ENCODE results near the gene PTCH1.

The PTCH1 gene

GRCh38 chr9:95462249-95463147, 54.3 kb downstream of the PTCH1 start:
- peak; percentile 7 for DNase-seq

GRCh38 chr9:95461448-95462248, 55.1 kb downstream of the PTCH1 start:
- DNase-seq: no peak

- no peak for DNase-seq
These were observed 56.1 kb downstream of the PTCH1 start for GRCh38 chr9:95460518-95461164.

- no peak for DNase-seq
These were observed 56.8 kb downstream of the PTCH1 start for GRCh38 chr9:95459851-95460517.

- DNase-seq: no peak
These were observed 57.6 kb downstream of the PTCH1 start for GRCh38 chr9:95459178-95459577.

- no peak for DNase-seq
These were observed 58.1 kb downstream of the PTCH1 start for GRCh38 chr9:95458666-95459065.

GRCh38 chr9:95457769-95458168, 59.0 kb downstream of the PTCH1 start:
- no peak for DNase-seq

- no peak for DNase-seq
These were observed 61.1 kb downstream of the PTCH1 start for GRCh38 chr9:95455714-95456113.

GRCh38 chr9:95452176-95452575, 64.6 kb downstream of the PTCH1 start:
- no peak for DNase-seq

- no peak for DNase-seq
These were observed 65.7 kb downstream of the PTCH1 start for GRCh38 chr9:95451065-95451426.

- DNase-seq: no peak
These were observed 66.4 kb downstream of the PTCH1 start for GRCh38 chr9:95450171-95451064.

- no peak for DNase-seq
These were observed 67.8 kb downstream of the PTCH1 start for GRCh38 chr9:95449016-95449415.

GRCh38 chr9:95447660-95448420, 68.9 kb downstream of the PTCH1 start:
- no peak for DNase-seq

GRCh38 chr9:95446984-95447383, 69.8 kb downstream of the PTCH1 start:
- no peak for DNase-seq

GRCh38 chr9:95446259-95446658, 70.5 kb downstream of the PTCH1 start:
- no peak for DNase-seq

GRCh38 chr9:95444160-95444559, 72.6 kb downstream of the PTCH1 start:
- DNase-seq: no peak

- DNase-seq: no peak
These were observed 73.5 kb downstream of the PTCH1 start for GRCh38 chr9:95443301-95443700.

GRCh38 chr9:95441081-95441480, 75.7 kb downstream of the PTCH1 start:
- DNase-seq: no peak

GRCh38 chr9:95440447-95440846, 76.3 kb downstream of the PTCH1 start:
- no peak for DNase-seq

- no peak for DNase-seq
These were observed 78.0 kb downstream of the PTCH1 start for GRCh38 chr9:95438561-95439357.

All from inflammatory macrophage treated with lipopolysaccharide for 4 hours (primary cell).